Endometrium (tissue), 2 donors: ENCODE data around the gene YPEL2.
"Not testable (repeated sequence)": the region's sequence is repeated elsewhere in the genome, so short reads cannot be mapped to it uniquely, and the experiment has no call there.

Source experiments
- FAIRE-seq: peaks from 2 replicates; lab custom pipeline; 2012; peaks lifted over from hg19 to GRCh38; lab: Jason Lieb, UNC
- donor health status: control.
- donor health status: control.

Gene YPEL2

DNA sequence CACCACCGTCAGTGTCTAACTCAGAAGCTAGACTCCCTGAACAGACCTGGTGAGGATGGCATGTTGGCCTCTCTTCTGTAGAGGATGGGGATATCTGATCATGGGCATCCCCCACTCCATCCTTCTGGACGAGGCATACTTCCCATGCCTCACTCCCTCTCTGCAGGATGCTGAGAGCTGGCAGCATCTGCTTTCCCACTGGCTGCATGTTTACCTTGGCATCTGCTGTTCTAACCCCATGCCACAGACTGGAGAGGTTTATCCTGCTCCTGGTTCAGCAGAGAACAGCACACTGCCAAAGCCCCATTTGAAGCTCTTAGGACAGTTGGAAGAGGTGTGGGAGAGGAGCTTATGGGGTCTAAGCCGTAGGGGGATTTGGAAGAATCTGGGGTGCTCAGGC lies 46.0 kb downstream of the YPEL2 start:
- no peak for FAIRE-seq

- FAIRE-seq, result no peak
Measured at GRCh38 chr17:59378675-59379074, 47.2 kb downstream of the YPEL2 start.

- FAIRE-seq, result no peak
Measured at GRCh38 chr17:59380474-59380873, 49.0 kb downstream of the YPEL2 start.

GRCh38 chr17:59381716-59382570 lies 50.5 kb downstream of the YPEL2 start:
- no peak for FAIRE-seq

DNA sequence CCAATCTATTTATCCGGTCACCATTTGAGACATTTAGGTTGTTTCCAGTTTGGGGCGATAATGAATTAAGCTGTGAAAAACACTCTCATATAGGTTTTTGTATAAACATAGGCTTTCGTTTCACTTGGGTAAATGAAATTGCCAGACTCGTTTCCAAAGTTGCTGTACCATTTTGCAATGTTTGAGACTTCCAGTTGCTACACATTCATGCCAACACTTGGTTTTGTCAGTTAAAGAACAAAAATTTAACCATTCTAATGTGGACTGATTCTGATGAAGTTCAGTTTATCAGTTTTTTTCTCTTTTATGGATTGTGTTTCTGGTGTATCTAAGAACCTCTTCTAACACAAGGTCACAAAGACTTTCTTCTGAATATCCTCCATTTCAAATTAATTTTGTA lies 52.4 kb downstream of the YPEL2 start:
- no peak for FAIRE-seq

DNA sequence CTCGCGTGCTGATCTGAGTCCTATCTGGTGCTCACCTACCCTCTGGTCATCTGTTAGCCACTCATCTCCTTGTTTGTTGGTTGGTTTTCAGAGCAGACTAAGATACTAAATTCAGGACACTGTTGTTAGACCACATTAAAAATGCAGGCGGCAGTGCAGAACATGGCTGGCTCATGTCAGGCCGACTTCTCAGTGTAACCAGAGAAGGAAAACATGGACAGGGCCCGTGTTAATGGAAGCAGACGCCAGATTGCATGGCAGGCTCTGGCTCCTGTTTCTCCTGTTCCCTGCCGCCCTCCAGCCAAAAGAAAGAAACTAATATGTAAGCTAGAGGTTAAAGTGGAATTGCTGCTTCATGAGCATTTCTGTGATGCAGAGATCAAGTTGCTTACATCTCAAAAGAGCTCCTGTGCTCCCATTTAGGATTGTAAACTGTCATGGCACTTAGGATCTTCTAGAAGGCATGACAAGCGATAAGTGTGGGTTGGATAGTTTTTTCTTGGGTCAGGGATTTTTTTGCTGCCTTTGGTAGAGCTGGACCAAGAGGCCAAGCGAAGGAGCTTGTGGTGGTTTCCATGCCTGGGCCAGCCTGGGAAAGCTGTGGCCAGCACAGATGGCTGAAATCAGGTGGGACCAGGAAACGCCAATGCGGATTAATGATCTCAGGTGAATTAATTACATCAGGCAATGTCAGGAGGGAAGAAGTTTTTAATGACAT lies 56.1 kb downstream of the YPEL2 start:
- FAIRE-seq, result no peak

- FAIRE-seq, result no peak
Measured at GRCh38 chr17:59388069-59388556, 56.7 kb downstream of the YPEL2 start.

DNA sequence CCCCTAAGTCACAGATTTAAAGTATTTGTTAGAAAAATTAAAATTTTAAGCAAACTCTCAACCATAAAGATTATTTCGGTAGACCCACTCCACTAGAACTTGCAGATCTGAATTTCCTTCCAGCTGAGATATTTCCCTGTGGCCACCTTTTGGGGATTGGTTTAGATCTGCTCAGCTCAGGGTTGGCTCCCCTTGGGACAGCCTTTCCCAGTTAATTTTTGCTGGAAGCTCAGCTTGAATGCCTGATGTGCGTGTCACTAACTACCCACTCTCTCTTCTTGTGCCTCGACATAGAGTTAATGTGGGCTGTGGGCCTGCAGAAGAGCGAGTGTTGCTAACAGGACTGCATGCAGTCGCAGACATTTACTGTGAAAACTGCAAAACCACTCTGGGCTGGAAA lies 57.6 kb downstream of the YPEL2 start:
- FAIRE-seq, result no peak

- no peak for FAIRE-seq
Measured at GRCh38 chr17:59391021-59391420, 59.6 kb downstream of the YPEL2 start.

- FAIRE-seq, result no peak
Measured at GRCh38 chr17:59392973-59393679, 61.7 kb downstream of the YPEL2 start.

GRCh38 chr17:59393742-59394410 lies 62.4 kb downstream of the YPEL2 start:
- not testable (repeated sequence) for FAIRE-seq

DNA sequence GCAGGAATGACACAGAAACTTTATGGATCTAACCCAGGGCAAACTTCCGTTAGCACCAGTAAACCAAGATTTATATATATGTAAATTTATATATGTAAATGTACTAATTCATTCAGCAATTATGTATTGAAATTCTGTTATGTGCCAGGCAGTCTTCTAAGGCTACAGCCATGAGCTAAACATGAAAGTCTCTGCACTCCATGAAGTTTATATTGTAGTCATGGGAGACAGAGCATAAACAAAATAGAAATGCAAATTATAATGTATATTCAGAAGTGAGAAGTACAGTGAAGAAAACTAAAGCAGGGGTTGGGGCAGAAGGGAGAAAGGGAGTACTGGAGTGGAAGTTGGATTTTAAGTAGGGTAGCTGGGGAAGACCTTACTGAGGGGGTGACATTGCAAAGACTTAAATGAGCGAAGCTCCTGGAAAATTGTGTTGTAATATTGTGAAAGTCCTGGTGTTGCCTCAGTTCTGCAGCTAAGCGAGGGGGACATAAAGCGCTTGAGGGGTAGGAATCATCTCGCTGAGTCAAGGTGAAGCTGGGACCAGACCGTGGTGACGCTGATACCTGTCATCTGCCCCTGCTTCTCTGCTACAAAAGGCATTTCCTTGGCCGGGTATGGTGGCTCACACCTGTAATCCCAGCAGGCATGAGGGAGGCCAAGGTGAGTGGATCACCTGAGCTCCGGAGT lies 64.8 kb downstream of the YPEL2 start:
- no peak for FAIRE-seq

- no peak for FAIRE-seq
Measured at GRCh38 chr17:59397316-59398073, 66.0 kb downstream of the YPEL2 start.

- no peak for FAIRE-seq
Measured at GRCh38 chr17:59399914-59400313, 68.5 kb downstream of the YPEL2 start.

DNA sequence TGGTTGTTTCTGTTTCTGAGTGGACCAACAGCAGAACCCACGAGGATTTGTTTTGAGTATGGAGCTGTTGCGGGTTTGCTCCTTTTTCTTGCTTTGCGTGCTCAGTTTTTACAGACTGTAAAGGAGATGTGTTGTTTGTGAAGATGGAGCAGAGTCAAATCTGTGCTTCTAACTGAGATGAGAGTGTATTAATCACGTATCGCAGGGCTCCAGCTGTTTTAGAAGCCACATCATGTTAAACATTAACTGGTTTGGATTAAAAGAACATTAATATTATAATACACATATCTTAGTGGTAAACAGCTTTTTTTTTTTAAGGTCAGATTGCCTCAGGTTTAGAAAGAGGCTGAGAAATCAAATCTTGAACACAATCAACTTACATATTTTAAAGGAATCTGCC lies 69.4 kb downstream of the YPEL2 start:
- FAIRE-seq, result no peak

GRCh38 chr17:59401274-59401673 lies 69.8 kb downstream of the YPEL2 start:
- FAIRE-seq, result no peak

DNA sequence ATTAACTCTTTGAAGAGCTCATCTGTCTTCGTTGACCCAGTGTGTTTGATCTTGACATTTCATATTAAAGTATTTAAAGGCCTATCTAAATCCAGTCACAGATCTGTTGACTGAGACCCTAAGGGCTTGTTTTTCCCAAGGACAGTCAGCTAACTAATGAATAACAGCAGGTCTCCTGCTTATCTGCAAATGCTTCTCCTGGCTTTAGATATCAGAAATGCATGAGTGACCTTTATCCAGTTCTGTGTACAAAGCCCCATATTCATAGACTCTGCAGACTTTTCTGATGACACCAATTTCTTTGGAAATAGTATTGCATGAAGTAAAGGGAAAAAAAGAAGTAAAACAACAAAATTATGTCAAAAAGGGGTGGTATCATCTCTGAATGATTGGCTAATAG lies 70.3 kb downstream of the YPEL2 start:
- no peak for FAIRE-seq

DNA sequence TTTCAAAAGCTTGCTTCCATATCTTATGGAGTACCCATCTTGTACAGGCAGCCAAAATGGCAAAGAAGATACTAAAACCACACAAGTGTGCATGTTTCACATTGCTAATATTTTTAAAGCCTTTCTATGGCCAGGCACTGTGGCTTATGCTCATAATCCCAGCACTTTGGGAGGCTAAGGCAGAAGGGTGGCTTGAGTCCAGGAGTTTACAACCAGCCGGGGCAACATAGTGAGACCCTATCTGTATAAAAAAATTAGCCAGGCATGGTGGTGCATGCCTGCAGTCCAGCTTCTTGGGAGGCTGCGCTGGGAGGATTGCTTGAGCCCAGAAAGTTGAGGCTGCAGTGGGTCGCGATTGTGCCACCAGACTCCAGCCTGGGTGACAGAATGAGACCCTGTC lies 71.3 kb downstream of the YPEL2 start:
- no peak for FAIRE-seq

DNA sequence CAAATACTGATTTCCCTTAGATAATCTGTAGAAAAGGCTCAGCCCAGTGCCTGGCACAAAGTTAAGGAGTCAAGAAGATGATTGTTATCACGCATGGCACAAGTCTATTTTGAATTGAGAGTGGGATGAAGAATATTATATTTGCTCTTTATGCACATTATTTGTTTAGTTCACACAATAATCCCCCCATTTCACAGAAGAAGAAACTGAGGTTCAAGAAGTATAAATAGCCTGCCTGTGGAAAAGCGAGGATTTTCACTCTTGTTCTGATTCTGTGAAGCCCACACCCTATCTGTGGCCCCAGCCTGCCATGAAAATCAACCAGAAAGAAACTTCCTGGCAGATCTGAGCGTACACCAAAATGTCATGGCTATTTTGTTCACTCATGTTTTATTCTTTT lies 73.0 kb downstream of the YPEL2 start:
- no peak for FAIRE-seq

DNA sequence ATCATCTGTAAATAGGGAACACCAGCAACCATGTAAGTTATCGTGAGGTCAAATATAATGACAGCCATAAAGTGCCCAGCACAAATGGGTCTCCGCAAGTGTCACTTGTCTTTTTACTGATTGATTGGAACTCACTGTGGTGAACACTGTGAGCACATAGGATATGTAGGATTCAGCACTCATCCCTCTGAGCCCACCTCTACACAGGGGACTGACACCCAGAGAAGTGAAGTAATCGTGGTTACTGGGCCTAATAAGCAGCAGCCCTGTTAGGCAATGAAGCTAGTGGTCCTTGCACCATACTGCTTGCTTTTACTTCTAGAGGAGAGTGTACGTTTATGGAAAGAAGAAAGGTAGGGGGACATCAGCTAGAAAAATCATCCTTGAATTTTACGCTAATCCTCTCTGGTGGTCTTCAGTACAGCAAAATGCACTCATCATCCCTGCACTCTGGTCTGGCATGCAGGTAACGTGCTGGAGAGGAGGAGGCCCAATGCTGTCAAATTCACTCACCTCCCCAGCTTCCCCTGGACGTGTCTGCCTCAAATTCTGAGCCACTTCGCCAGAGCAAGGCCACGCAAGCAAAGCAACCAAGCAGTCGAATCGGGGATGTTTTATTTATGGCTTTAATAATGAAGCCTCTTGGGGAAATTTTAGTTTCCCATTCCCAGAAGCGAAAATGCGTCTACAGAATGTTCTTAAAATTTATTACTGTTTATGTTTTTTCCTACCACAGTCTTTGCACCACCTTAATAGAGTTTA lies 74.7 kb downstream of the YPEL2 start:
- no peak for FAIRE-seq
